Brain microvascular endothelial cell (primary cell): Measurements from ENCODE around the gene PKHD1.

ENCODE experiments used
- DNase-seq: peaks from one replicate; pipeline ENCODE4 v3.0.0-alpha.2; 2020
- H3K27ac ChIP-seq: fragments of 250-450 bp; sonication (Bioruptor Pico); 2 replicates; pipeline ENCODE4 v1.5.1; 2020; ENCODE audit warnings: mild to moderate bottlenecking, moderate library complexity
- H3K27me3 ChIP-seq: fragments of 250-450 bp; sonication (Bioruptor Pico); replicated peaks from 2 replicates; pipeline ENCODE4 v1.5.1; 2020; ENCODE audit warnings: mild to moderate bottlenecking
- H3K36me3 ChIP-seq: fragments of 250-450 bp; sonication (Bioruptor Pico); replicated peaks from 2 replicates; pipeline ENCODE4 v1.5.1; 2020; ENCODE audit warnings: mild to moderate bottlenecking
- H3K4me3 ChIP-seq: 2 replicates; pipeline ENCODE4 v1.5.1; 2011; ENCODE audit warnings: low read depth, mild to moderate bottlenecking, control low read depth, low read length, moderate library complexity
- in situ Hi-C: cut with HindIII; loops from 2 replicates; pipeline ENCODE4 v1.10.0; 2017; ENCODE audit warnings: low sequenced_read_pairs, low pct_ligation_motif_present
- TF ChIP-seq, protein P1 (sequence below): IDR thresholded peaks from 2 replicates; pipeline ENCODE4 v1.5.1; 2011; ENCODE audit warnings: low read depth, mild to moderate bottlenecking, moderate library complexity, low read length, control low read depth, inconsistent platforms; ENCODE audit errors: missing control alignments

The PKHD1 gene

DNA sequence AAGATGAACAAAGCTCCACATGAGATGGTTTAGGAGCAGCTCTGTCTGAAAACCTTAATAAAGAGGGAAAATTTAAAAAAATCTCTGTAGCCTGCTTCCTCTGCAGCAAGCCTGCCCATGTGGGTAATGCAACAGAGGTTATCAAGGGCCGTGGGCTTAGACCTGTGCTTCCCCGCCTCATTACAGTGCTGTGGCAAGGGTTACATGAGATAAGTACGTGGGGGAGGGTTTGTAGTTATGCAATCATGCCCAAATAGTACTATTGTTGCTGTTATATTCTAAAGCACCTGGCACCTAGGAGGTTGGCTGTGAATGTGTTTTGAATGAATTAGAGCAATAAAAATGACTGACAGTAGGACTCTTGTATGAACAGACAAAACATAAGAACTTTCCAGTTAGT lies 68.3 kb downstream of the PKHD1 start:
- in situ Hi-C loops = no loop called here
- H3K4me3 ChIP-seq = no peak overlapping the region
- no peaks in the 10 kb centered on the region for H3K27me3 ChIP-seq
- H3K27ac ChIP-seq = no peak overlapping the region
- TF ChIP-seq, protein P1, sequence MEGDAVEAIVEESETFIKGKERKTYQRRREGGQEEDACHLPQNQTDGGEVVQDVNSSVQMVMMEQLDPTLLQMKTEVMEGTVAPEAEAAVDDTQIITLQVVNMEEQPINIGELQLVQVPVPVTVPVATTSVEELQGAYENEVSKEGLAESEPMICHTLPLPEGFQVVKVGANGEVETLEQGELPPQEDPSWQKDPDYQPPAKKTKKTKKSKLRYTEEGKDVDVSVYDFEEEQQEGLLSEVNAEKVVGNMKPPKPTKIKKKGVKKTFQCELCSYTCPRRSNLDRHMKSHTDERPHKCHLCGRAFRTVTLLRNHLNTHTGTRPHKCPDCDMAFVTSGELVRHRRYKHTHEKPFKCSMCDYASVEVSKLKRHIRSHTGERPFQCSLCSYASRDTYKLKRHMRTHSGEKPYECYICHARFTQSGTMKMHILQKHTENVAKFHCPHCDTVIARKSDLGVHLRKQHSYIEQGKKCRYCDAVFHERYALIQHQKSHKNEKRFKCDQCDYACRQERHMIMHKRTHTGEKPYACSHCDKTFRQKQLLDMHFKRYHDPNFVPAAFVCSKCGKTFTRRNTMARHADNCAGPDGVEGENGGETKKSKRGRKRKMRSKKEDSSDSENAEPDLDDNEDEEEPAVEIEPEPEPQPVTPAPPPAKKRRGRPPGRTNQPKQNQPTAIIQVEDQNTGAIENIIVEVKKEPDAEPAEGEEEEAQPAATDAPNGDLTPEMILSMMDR = no peak
- no peaks in the 10 kb centered on the region for H3K36me3 ChIP-seq
- no peak for DNase-seq

DNA sequence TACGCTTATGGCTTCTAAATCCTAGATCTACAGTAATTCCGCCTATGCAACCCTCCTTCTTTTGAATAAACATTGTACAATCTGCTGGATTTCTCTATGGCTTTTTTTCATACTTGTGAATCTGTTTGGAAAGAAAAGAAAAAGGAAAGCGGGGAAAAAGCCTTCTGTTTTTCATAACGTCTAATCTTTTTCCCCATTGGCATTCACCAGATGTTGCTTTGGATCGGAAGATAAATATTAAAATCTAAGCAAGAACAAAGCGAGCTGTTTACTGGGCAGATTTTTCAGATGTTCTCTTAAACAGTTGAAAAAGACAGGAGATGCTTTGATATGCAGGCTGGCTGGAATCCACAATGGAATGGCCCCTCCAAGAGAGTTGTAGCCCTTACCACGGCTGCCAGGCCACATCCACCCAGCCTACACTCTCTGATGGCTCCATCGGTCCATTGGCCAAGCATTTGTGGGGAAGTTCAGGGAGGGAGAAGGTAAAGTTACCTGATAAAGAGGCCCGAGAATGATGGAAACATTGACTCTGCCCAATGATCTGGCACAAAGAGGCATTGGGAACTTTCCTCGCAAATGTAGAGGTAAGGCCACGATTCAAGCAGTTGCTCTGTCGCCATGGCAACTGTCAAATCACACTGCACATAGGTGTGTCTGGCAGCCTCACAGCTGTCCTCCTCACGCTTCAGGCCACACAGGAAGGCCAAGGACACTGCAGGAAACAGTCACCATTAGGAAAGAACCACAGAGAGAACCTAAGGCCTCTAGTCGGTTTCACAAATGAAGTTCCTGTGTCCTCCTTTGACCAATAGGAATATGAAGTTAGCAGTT lies 70.3 kb downstream of the PKHD1 start:
- Histone ChIP-seq H3K27me3 (no peaks in the 10 kb centered on the region), H3K4me3 (no peak overlapping the region), H3K36me3 (no peaks in the 10 kb centered on the region), H3K27ac (no peak overlapping the region)
- in situ Hi-C loops = no loop called here
- TF ChIP-seq, protein P1 = no peak
- no peak for DNase-seq

DNA sequence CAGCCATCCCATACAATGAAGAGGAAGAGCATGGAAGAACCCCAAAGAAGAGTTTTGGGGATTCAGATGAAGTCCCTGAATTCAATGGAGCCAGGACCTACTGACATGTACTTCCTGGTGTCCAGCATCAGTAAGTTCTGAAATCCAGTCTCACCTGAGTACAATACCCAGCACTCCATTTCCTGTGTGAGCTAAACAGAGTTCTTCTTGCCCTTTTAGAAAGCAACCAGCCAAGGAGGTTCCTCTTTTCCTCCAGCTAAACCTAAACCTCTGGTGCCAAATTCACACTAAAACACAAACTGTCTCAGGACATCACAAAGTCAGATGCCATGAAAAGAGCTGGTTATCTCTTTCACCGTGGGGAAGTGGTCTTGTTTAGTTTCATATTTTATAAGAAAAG lies 71.5 kb downstream of the PKHD1 start:
- in situ Hi-C loops = no loop called here
- no peak for DNase-seq
- TF ChIP-seq, protein P1 = no peak
- H3K4me3 ChIP-seq = no peak overlapping the region
- no peak overlapping the region for H3K27ac ChIP-seq
- H3K36me3 ChIP-seq = no peaks in the 10 kb centered on the region
- H3K27me3 ChIP-seq = no peaks in the 10 kb centered on the region

DNA sequence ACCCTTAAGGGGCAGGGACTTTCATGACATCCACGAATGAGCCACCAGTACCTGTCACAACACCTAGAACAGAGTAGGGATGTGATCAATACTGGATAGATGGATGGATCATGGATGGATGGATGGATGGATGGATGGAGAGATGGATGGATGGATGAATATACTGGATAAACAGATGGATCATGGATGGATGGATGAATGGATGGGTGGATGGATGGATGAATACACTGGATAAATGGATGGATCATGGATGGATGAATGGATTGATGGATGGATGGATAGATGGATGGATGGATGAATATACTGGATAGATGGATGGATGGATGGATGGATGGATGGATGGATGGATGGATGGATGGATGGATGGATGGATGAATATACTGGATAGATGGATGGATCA lies 73.0 kb downstream of the PKHD1 start:
- in situ Hi-C loops = no loop called here
- DNase-seq = no peak
- no peaks in the 10 kb centered on the region for H3K27me3 ChIP-seq
- TF ChIP-seq, protein P1 = no peak
- H3K4me3 ChIP-seq = no peak overlapping the region
- no peaks in the 10 kb centered on the region for H3K36me3 ChIP-seq
- no peak overlapping the region for H3K27ac ChIP-seq

DNA sequence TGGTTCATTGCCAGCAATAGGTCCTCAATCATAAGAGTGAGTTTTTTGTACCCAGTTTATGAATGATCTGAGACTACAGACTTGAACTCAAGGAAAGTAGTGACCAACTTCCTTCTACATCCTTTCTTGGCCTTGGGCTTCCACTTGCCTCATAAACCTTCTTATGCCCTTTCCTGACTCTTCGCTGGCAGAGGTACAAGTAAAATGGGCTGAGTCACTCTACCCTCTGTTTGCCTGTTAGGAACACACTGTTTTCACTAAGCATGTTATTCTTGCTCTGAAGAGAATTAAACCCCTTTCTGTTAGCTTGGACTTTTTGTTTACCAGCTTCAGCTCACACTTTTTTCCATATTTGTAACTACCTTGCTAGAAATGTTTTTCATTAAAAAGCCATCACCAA lies 74.4 kb downstream of the PKHD1 start:
- Histone ChIP-seq H3K36me3 (no peaks in the 10 kb centered on the region), H3K27ac (no peak overlapping the region), H3K27me3 (no peaks in the 10 kb centered on the region), H3K4me3 (no peak overlapping the region)
- TF ChIP-seq, protein P1 = no peak
- DNase-seq = peak; percentile 4
- in situ Hi-C loops = no loop called here

DNA sequence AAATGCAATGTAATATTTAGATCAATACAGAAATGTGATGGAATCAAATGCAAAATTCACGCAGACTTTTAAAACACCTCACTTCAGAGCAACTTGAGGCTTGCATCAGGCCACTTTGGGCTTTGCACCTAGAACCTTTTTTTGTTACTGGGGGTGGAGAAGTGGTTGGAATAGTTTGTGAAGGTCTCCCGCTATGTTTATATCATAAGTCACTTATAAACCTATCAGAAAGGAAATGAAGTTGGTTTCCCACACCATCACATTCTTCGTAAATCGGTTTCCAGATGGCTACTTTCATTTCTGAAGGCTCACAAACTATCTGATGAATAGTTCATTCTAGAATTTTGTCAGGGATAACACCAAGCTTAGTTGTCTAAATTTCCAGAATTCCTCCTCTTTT lies 74.8 kb downstream of the PKHD1 start:
- Histone ChIP-seq H3K27ac (no peak overlapping the region), H3K36me3 (no peaks in the 10 kb centered on the region), H3K27me3 (no peaks in the 10 kb centered on the region), H3K4me3 (no peak overlapping the region)
- TF ChIP-seq, protein P1 = no peak
- no peak for DNase-seq
- in situ Hi-C loops = no loop called here
